ENCODE data around the gene XKR3.
"Not testable (repeated sequence)": the region's sequence is repeated elsewhere in the genome, so short reads cannot be mapped to it uniquely, and the experiment has no call there.

DNA sequence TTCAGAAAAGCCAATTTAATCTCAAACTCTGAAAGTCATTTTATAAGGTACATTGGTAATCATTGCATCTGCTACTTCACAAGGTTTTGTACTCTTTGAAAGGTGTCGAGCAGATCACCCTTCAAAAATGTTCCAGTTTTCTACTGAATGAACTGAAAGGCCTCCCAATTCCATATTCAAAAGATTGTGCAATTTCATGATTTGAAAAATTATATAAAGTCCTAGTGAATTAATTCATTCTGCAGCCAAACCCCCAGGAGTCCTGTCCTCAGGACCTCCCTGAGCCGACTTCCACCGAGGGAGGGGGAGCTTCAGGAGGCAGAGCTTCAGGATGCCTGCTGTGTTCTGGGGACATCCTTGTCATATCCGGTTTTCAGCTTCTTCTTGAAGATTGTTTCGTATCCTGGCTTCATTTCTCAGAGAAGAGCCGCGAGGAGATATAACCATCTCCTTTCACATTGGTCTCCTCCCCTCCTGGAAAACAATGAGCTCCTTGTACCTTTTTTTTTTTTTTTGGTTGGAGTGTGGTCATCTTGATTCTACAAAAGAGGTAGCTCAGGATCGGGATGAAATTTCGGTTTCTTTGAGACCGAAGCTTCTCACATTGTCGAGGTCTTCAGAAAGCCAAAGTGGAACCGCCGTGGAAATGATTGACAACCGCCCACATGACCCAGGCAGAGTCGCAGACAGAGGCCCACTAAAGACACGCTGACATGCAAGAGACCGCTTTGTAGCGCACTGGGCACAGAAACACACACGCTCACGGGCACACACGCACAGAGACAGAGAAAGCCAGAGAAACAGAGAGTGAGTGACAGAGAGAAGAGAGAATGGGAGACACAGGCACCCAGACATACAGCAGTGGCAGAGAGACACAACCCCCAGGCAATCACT, 77.7 kb downstream of the XKR3 start:
- not testable (repeated sequence) for TF ChIP-seq POLR2A (IDR thresholded peaks at IDR 0.05; ENCODE audit: low read depth, low read length); TAF1 (IDR thresholded peaks at IDR 0.05; ENCODE audit: borderline replicate concordance, low read depth, low read length); POLR2AphosphoS5 (IDR thresholded peaks at IDR 0.05; ENCODE audit: low read depth, low read length)
